K562 (cell line): ENCODE measurements around the gene HNRNPM. TPM values are rescaled to one million over a fixed set of nuclear protein-coding genes. Genes with fewer than 3 reads are reported as not detected.

ENCODE experiments used
- ATAC-seq: fragments of 200-7000 bp; cut with Tn5 transposase; 3 replicates; pipeline ENCODE4 v1.9.1; 2020; ENCODE audit warnings: moderate library complexity
- BruUV-seq: library from RNA; stranded (reverse); fragments of 400-500 nt; replicated peaks from 2 replicates; lab custom pipeline; 2021; lab: Mats Ljungman, UMichigan
- CTCF ChIA-PET: fragments of 300-600 bp; formaldehyde crosslinking; extraction: SDS; loops from one replicate; lab custom pipeline; 2021; ENCODE audit warnings: low intra/inter-chr PET ratio; lab: Yijun Ruan, JAX
- POLR2A ChIA-PET: fragments of 300-600, 350-650 bp; sonication (Branson Sonifier 250); formaldehyde crosslinking; extraction: SDS; loops from one replicate; lab custom pipeline; 2021; ENCODE audit warnings: antibody characterized with exemption, inconsistent platforms; lab: Yijun Ruan, JAX
- DNase-seq, 4 experiments: peaks; one replicate each; pipeline versions ENCODE4 v3.0.0 to v3.0.0-alpha.2; 2011 to 2018; ENCODE audit warnings: low spot score in 3 of 4, mixed read lengths in 3 of 4; ENCODE audit errors: extremely low read depth in 1 of 4
- FAIRE-seq: peaks from 2 replicates; lab custom pipeline; 2011; peaks lifted over from hg19 to GRCh38; lab: Jason Lieb, UNC
- H2AFZ ChIP-seq: 2 replicates; pipeline ENCODE4 v1.6.0; 2011; ENCODE audit warnings: low read depth, low read length, control low read depth, inconsistent platforms
- H3K27ac ChIP-seq: fragments of 200-600 bp; 3 replicates; pipeline ENCODE4 v1.8.0; 2011; ENCODE audit warnings: low read depth, mild to moderate bottlenecking, control low read depth, inconsistent platforms, low read length, moderate library complexity, mixed read lengths; ENCODE audit errors: extremely low read depth
- H3K27me3 ChIP-seq, 2 experiments: fragments of 300-600 bp in 1 of 2; 2 replicates in 1 of 2; 3 replicates in 1 of 2; pipeline versions ENCODE4 v1.6.0 to v1.8.0; 2011; ENCODE audit warnings: inconsistent platforms in 2 of 2, low read length in 2 of 2, mild to moderate bottlenecking in 1 of 2, mixed read lengths in 1 of 2, moderate library complexity in 1 of 2; ENCODE audit not compliant: control insufficient read depth in 2 of 2, insufficient read depth in 2 of 2
- H3K36me3 ChIP-seq: fragments of 300-600 bp; 3 replicates; pipeline ENCODE4 v1.8.0; 2011; ENCODE audit warnings: mild to moderate bottlenecking, low read length, inconsistent platforms; ENCODE audit not compliant: control insufficient read depth, insufficient read depth
- H3K4me1 ChIP-seq, 2 experiments: fragments of 200-600 bp in 1 of 2; replicated peaks in 1 of 2; 2 replicates in 1 of 2; 3 replicates in 1 of 2; pipeline versions ENCODE4 v1.5.1 to v1.8.0; 2011; ENCODE audit warnings: inconsistent platforms in 2 of 2, low read length in 2 of 2, mild to moderate bottlenecking in 1 of 2, mixed read lengths in 1 of 2, moderate library complexity in 1 of 2; ENCODE audit not compliant: control insufficient read depth in 2 of 2, insufficient read depth in 2 of 2
- H3K4me2 ChIP-seq: 2 replicates; pipeline ENCODE4 v1.6.1; 2011; ENCODE audit warnings: low read length, control low read depth, inconsistent platforms, mixed read lengths; ENCODE audit not compliant: insufficient read depth
- H3K4me3 ChIP-seq: fragments of 200-600 bp; sonication (generic), shearing (Covaris generic); 2 replicates; pipeline ENCODE4 v1.5.1; 2016; ENCODE audit warnings: control low read depth, inconsistent platforms
- H3K79me2 ChIP-seq: fragments of 200-600 bp; 3 replicates; pipeline ENCODE4 v1.8.0; 2011; ENCODE audit warnings: low read length, inconsistent platforms; ENCODE audit not compliant: control insufficient read depth, insufficient read depth
- H3K9ac ChIP-seq, 2 experiments: 2 replicates each; pipeline versions ENCODE4 v1.6.0 to v1.6.1; 2011; ENCODE audit warnings: low read depth in 2 of 2, low read length in 2 of 2, control low read depth in 1 of 2, inconsistent platforms in 1 of 2, mild to moderate bottlenecking in 1 of 2, mixed read lengths in 1 of 2; ENCODE audit not compliant: insufficient read depth in 1 of 2
- H3K9me1 ChIP-seq: one replicate; pipeline ENCODE4 v1.6.0; 2011; ENCODE audit warnings: inconsistent platforms, mild to moderate bottlenecking, low read length, moderate library complexity; ENCODE audit not compliant: control insufficient read depth, insufficient read depth
- H3K9me3 ChIP-seq: replicated peaks from 2 replicates; pipeline ENCODE4 v1.5.1; 2011; ENCODE audit warnings: low read depth, low read length, inconsistent platforms; ENCODE audit not compliant: control insufficient read depth, insufficient read depth
- H4K20me1 ChIP-seq: replicated peaks from 2 replicates; pipeline ENCODE4 v1.6.1; 2011; ENCODE audit warnings: low read length, inconsistent platforms, mixed read lengths; ENCODE audit not compliant: control insufficient read depth, insufficient read depth
- RAD21 ChIP-seq, 2 experiments: fragments of 250-450 bp in 1 of 2; fragments of 450-650 bp in 1 of 2; sonication (Bioruptor Pico) in 1 of 2; formaldehyde crosslinking in 1 of 2; IDR thresholded peaks in 1 of 2; conservative IDR thresholded peaks in 1 of 2; 2 replicates each; pipeline versions ENCODE4 v1.4.0 to v1.8.0; 2020 to 2022; ENCODE audit warnings: mild to moderate bottlenecking in 2 of 2, moderate library complexity in 1 of 2
- SMARCA5 ChIP-seq: fragments of 450-650 bp; IDR thresholded peaks from 2 replicates; pipeline ENCODE4 v1.6.1; 2016
- ZBTB17 ChIP-seq: fragments of 450-650 bp; formaldehyde crosslinking; IDR thresholded peaks from 2 replicates; pipeline ENCODE4 v1.4.0; 2020; ENCODE audit warnings: mild to moderate bottlenecking
- ZC3H4 ChIP-seq: sonication (generic); formaldehyde crosslinking; IDR thresholded peaks from 2 replicates; pipeline ENCODE4 v1.9.0; 2021; ENCODE audit warnings: missing genetic modification reagents, borderline replicate concordance
- WGBS: fragments of 100-300 bp; shearing (Covaris generic); methylation state at CpG from one replicate; pipeline ENCODE4 v1.1.6; 2016; ENCODE audit warnings: low coverage, mixed read lengths; ENCODE audit not compliant: insufficient coverage; ENCODE audit errors: missing lambda C conversion rate; 5-methylcytosine and 5-hydroxymethylcytosine counted together
- in situ Hi-C: fragments of 300-500 bp; cut with MboI; formaldehyde crosslinking; loops from 4 replicates; pipeline ENCODE4 v1.15.0; 2018; ENCODE audit warnings: inconsistent platforms, mixed read lengths
- intact Hi-C: fragments of 100-400 bp; cut with micrococcal nuclease; formaldehyde crosslinking; loops from 2 replicates; pipeline ENCODE4 v1.14.2; 2022
- polyA plus RNA-seq, 8 experiments: library from polyadenylated mRNA; depleted of rRNA in 4 of 8; stranded (reverse) in 5 of 8; unstranded in 3 of 8; fragments of >200 nt; fragmentation: Nextera tagmentation in 2 of 8; fragmentation: Illumina TruSeq in 1 of 8; extraction: Ambion mirVana in 2 of 8; extraction: Trizol in 1 of 8; gene quantifications; 2 replicates each; pipeline versions ENCODE4 v1.2.1 to v1.2.3, GENCODE V29; 2011 to 2014; ENCODE audit warnings: inconsistent platforms in 1 of 8, missing spikeins in 1 of 8
- total RNA-seq, 7 experiments: library from RNA; depleted of rRNA in 6 of 7; stranded (reverse); fragments of >200 nt in 6 of 7; fragmentation: Illumina TruSeq in 2 of 7; extraction: Trizol in 2 of 7; gene quantifications; 2 replicates each; pipeline versions ENCODE4 v1.2.1 to v1.2.3, GENCODE V29; 2011 to 2021; ENCODE audit warnings: low replicate concordance in 1 of 7
- TF ChIP-seq, protein P1 (sequence below): fragments of 450-650 bp; IDR thresholded peaks from 2 replicates; pipeline ENCODE4 v1.6.1; 2016; ENCODE audit warnings: antibody characterized with exemption
- TF ChIP-seq, protein P2 (sequence below): sonication (generic); formaldehyde crosslinking; IDR thresholded peaks from 2 replicates; pipeline ENCODE4 v1.8.0; 2022; ENCODE audit warnings: mild to moderate bottlenecking, missing genetic modification reagents
- TF ChIP-seq, protein P3 (sequence below): fragments of 200-600 bp; sonication (generic); IDR thresholded peaks from one replicate; pipeline ENCODE4 v1.6.1; 2012; ENCODE audit warnings: mild to moderate bottlenecking, low read depth, low read length, inconsistent platforms

HNRNPM gene
- total and polyA plus RNA-seq, 9 of the 15 experiments (the other 6 are each of a cell fraction or from before 2014, with no cell fraction given), result 11.1 to 340 (median 195) TPM

DNA sequence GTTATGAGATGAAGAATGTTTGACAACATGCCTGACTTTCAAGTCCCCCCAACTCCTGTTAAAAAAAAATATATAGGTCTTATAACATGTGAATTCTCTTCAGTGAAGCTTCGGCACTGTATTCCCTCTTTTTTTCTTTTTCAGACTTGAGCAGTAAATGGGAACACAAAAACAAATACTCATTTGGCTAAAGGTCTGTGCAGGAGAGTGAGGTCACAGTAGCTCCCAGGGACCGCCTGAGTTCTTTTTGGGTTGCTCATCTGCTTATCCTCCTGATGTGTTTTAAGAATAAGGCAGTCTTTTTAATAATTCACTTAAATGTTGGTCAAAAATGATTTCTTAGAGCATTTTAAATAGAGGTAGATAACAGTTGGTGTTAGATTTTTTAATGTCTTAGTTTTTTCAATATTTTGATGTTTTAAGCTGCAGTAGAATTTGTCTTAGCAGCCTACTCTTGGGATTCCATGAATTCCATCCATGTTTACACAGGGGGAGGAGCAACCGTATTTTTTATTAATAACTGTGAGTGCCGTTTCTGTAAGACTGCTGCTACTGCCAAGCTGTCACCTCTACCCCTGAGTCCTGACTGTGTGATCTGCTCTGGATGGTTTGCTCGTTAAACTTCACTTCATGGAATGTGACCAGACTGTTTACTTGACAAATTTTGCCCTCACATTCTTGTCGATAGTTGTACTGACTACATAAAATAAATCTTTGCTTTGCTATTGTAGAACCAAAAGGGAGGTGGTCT is 14.9 kb downstream of the HNRNPM start:
- Histone ChIP-seq H3K4me1 (no peaks in the 10 kb centered on the region; a peak in 1 of 5 replicates), H3K4me3 (no peak overlapping the region), H3K27ac (no peak overlapping the region), H3K9ac (no peak overlapping the region), H3K27me3 (no peaks in the 10 kb centered on the region), H3K9me1 (no peaks in the 10 kb centered on the region), H3K79me2 (peaks cover 94% of the 10 kb centered on the region), H3K4me2 (no peak overlapping the region), H4K20me1 (peaks cover 70% of the 10 kb centered on the region), H3K36me3 (peaks cover 100% of the 10 kb centered on the region), H2AFZ (no peak overlapping the region), H3K9me3 (no peaks in the 10 kb centered on the region)
- 82% methylated on average over 6 of the region's 6 CpGs for WGBS
- ChIA-PET POLR2A (interaction anchor here (1.7 to 2.0 kb wide), 2 partner anchors 10 to 13 kb away, joined by 5 to 9 read pairs; no protein-coding TSS in a partner anchor), CTCF (no interaction called here)
- intact Hi-C loops, result no loop called here
- no TSS peak for BruUV-seq
- in situ Hi-C loops, result no loop called here
- FAIRE-seq, result peak; percentile 26
- TF ChIP-seq ZBTB17 (CRISPR knock-in tag), result no peak
- TF ChIP-seq, protein P1, sequence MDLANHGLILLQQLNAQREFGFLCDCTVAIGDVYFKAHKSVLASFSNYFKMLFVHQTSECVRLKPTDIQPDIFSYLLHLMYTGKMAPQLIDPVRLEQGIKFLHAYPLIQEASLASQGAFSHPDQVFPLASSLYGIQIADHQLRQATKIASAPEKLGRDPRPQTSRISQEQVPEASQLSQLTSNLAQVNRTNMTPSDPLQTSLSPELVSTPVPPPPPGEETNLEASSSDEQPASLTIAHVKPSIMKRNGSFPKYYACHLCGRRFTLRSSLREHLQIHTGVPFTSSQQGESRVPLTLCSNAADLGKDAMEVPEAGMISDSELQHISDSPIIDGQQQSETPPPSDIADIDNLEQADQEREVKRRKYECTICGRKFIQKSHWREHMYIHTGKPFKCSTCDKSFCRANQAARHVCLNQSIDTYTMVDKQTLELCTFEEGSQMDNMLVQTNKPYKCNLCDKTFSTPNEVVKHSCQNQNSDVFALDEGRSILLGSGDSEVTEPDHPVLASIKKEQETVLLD, result no peak
- TF ChIP-seq, protein P2, sequence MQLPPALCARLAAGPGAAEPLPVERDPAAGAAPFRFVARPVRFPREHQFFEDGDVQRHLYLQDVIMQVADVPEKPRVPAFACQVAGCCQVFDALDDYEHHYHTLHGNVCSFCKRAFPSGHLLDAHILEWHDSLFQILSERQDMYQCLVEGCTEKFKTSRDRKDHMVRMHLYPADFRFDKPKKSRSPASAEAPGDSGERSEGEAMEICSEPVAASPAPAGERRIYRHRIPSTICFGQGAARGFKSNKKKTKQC (CRISPR knock-in tag), result no peak
- TF ChIP-seq RAD21 (CRISPR knock-in tag; conservative IDR thresholded peaks at IDR 0.05 in 1 of 2, IDR thresholded peaks at IDR 0.05 in 1 of 2), result no peak
- TF ChIP-seq SMARCA5, result no peak
- TF ChIP-seq, protein P3, sequence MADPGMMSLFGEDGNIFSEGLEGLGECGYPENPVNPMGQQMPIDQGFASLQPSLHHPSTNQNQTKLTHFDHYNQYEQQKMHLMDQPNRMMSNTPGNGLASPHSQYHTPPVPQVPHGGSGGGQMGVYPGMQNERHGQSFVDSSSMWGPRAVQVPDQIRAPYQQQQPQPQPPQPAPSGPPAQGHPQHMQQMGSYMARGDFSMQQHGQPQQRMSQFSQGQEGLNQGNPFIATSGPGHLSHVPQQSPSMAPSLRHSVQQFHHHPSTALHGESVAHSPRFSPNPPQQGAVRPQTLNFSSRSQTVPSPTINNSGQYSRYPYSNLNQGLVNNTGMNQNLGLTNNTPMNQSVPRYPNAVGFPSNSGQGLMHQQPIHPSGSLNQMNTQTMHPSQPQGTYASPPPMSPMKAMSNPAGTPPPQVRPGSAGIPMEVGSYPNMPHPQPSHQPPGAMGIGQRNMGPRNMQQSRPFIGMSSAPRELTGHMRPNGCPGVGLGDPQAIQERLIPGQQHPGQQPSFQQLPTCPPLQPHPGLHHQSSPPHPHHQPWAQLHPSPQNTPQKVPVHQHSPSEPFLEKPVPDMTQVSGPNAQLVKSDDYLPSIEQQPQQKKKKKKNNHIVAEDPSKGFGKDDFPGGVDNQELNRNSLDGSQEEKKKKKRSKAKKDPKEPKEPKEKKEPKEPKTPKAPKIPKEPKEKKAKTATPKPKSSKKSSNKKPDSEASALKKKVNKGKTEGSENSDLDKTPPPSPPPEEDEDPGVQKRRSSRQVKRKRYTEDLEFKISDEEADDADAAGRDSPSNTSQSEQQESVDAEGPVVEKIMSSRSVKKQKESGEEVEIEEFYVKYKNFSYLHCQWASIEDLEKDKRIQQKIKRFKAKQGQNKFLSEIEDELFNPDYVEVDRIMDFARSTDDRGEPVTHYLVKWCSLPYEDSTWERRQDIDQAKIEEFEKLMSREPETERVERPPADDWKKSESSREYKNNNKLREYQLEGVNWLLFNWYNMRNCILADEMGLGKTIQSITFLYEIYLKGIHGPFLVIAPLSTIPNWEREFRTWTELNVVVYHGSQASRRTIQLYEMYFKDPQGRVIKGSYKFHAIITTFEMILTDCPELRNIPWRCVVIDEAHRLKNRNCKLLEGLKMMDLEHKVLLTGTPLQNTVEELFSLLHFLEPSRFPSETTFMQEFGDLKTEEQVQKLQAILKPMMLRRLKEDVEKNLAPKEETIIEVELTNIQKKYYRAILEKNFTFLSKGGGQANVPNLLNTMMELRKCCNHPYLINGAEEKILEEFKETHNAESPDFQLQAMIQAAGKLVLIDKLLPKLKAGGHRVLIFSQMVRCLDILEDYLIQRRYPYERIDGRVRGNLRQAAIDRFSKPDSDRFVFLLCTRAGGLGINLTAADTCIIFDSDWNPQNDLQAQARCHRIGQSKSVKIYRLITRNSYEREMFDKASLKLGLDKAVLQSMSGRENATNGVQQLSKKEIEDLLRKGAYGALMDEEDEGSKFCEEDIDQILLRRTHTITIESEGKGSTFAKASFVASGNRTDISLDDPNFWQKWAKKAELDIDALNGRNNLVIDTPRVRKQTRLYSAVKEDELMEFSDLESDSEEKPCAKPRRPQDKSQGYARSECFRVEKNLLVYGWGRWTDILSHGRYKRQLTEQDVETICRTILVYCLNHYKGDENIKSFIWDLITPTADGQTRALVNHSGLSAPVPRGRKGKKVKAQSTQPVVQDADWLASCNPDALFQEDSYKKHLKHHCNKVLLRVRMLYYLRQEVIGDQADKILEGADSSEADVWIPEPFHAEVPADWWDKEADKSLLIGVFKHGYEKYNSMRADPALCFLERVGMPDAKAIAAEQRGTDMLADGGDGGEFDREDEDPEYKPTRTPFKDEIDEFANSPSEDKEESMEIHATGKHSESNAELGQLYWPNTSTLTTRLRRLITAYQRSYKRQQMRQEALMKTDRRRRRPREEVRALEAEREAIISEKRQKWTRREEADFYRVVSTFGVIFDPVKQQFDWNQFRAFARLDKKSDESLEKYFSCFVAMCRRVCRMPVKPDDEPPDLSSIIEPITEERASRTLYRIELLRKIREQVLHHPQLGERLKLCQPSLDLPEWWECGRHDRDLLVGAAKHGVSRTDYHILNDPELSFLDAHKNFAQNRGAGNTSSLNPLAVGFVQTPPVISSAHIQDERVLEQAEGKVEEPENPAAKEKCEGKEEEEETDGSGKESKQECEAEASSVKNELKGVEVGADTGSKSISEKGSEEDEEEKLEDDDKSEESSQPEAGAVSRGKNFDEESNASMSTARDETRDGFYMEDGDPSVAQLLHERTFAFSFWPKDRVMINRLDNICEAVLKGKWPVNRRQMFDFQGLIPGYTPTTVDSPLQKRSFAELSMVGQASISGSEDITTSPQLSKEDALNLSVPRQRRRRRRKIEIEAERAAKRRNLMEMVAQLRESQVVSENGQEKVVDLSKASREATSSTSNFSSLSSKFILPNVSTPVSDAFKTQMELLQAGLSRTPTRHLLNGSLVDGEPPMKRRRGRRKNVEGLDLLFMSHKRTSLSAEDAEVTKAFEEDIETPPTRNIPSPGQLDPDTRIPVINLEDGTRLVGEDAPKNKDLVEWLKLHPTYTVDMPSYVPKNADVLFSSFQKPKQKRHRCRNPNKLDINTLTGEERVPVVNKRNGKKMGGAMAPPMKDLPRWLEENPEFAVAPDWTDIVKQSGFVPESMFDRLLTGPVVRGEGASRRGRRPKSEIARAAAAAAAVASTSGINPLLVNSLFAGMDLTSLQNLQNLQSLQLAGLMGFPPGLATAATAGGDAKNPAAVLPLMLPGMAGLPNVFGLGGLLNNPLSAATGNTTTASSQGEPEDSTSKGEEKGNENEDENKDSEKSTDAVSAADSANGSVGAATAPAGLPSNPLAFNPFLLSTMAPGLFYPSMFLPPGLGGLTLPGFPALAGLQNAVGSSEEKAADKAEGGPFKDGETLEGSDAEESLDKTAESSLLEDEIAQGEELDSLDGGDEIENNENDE, result no peak
- no peak for TF ChIP-seq ZC3H4 (CRISPR knock-in tag)
- no peak for ATAC-seq
- no peak for DNase-seq
